ENCODE results near the gene PROC. TPM values are rescaled to one million over a fixed set of nuclear protein-coding genes. Genes with fewer than 3 reads are reported as not detected.

PROC gene
- total RNA-seq, 1 donor from 2014 or later, result not detected

- Mint-ChIP-seq H3K27ac (ENCODE audit: unreplicated experiment) (peak overlapping the region; percentile 50), H3K9me3 (no peaks in the 10 kb centered on the region), H3K27me3 (ENCODE audit: low read depth) (peaks cover 6% of the 10 kb centered on the region), H3K36me3 (ENCODE audit: low read depth) (peaks cover 6% of the 10 kb centered on the region), H3K4me1 (peaks cover 39% of the 10 kb centered on the region), H3K4me3 (peak overlapping the region; percentile 39)
- no peak for TF ChIP-seq CTCF (conservative IDR thresholded peaks at IDR 0.05)
- no peak for DNase-seq (ENCODE audit: low read depth, low spot score)
These were observed 33.7 kb upstream of the PROC start for GRCh38 chr2:127384529-127384928.

DNA sequence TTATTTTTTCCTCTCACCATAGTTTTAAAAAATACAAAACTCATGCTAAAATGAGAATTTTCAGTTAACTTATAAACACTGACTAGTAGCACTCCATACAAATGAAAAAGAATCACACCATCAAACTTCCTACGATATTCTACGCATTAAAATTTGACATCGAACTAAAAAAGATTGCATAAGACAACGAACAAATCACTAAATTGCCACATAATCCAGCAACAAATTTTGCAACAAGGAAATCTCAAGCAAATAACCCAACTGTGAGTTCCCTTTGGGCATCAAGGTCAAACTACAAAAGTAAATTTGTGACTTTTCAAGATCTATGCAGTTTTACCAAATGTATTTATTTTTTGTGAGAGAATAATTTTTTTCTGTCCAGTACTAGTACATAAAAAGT lies 32.0 kb upstream of the PROC start:
- Mint-ChIP-seq H3K4me1 (peaks cover 39% of the 10 kb centered on the region), H3K27me3 (ENCODE audit: low read depth) (peaks cover 6% of the 10 kb centered on the region), H3K9me3 (no peaks in the 10 kb centered on the region), H3K4me3 (peak overlapping the region; percentile 87), H3K36me3 (ENCODE audit: low read depth) (peaks cover 6% of the 10 kb centered on the region), H3K27ac (ENCODE audit: unreplicated experiment) (no peak overlapping the region)
- no peak for DNase-seq (ENCODE audit: low read depth, low spot score)
- no peak for TF ChIP-seq CTCF (conservative IDR thresholded peaks at IDR 0.05)

DNA sequence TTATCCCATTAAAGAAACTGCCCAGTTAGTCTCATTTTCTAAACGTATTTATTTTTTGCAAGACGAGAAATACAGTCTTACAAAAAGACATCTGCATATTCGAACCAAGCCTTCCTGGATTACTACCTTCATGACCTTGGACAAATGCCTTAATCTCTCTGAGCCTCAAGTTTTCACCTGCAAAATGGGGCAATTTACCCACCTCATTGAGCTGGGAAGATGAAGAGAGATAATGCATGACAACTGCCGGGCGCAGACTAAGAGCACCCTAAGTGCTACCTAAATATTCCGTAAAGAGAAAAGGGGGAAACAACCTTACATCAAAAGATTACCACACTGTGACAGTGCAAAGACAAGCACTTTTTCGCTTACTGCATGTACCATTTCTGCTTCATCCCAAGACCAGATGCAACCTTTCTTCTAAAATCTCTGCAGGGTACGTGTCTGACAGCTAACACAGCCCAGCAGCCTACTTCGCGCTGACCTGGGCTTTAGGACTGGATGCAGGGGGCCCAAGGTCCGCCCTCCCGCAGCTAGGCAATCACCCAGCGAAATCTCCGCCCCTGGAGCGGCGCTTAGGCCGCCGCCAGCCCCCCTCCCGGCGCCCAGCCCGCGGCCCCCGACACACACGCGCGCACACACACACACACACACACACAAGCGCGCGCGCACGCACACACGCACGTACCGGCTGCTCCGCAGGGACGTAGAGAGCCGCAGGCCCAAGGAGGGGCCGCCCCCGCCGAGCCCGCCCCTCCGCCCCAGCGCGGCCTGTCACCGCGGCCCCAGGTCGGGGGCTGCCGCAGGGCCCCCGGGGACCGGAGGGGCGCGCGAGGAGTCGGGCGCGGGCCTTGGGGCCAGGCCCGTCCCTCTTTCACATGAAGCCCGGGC lies 31.2 kb upstream of the PROC start:
- Mint-ChIP-seq H3K27me3 (ENCODE audit: low read depth) (peaks cover 6% of the 10 kb centered on the region), H3K4me1 (peaks cover 39% of the 10 kb centered on the region), H3K4me3 (peak overlapping the region; percentile 87), H3K27ac (ENCODE audit: unreplicated experiment) (peak overlapping the region; percentile 79), H3K36me3 (ENCODE audit: low read depth) (peaks cover 6% of the 10 kb centered on the region), H3K9me3 (no peaks in the 10 kb centered on the region)
- DNase-seq (ENCODE audit: low read depth, low spot score), result peak; percentile 65
- no peak for TF ChIP-seq CTCF (conservative IDR thresholded peaks at IDR 0.05)

DNA sequence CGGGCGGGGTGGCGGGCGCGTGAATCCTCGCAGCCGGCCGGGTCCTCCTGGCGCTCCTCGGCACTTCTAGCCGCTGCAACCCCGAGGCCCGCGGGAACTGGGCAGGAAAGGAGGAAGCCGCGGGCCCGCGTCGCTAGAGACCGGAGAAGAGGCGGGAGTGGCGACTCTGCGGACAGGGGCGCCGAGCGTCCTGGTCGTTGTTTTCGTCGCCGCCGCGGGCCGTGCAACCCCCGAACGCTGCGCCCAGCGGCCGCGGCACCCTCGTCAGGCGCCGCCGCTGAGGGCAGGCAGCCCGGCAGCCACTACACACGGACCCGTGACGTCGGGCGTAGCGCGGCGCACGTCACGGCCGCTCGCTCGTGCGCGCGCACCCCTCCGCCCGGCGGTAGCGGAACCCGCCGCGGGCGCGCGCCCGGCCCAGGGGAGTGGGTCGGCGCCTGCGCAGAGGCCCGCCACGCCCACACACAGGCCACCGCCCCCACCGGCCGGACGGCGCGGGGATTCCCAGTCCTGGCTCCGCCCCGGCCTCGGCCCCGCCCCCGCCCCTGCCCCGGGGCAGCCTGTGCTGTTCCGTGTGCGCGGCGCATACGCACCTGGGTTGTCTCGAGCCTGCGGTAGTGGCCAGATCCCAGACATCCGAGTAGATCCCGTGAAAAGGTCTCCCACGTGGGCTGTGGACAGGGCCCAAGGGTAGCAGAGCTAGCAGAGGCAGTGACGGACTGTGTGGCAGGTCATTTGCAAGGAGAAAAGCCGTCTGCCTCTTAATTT lies 30.4 kb upstream of the PROC start, which contains the start of gene MAP3K2:
MAP3K2 (minus strand) TSS at position 321 of the 768 bp plus-strand sequence. CDS start 44,846 bp downstream, outside the sequence.
- Mint-ChIP-seq H3K4me3 (peak within 1 kb of the TSS; percentile 87), H3K27me3 (ENCODE audit: low read depth) (peaks cover 6% of the 10 kb centered on the region), H3K36me3 (ENCODE audit: low read depth) (peaks cover 6% of the 10 kb centered on the region), H3K9me3 (no peaks in the 10 kb centered on the region), H3K27ac (ENCODE audit: unreplicated experiment) (peak within 1 kb of the TSS; percentile 79), H3K4me1 (peaks cover 39% of the 10 kb centered on the region)
- TF ChIP-seq CTCF (conservative IDR thresholded peaks at IDR 0.05), result no peak
- peak; percentile 85 for DNase-seq (ENCODE audit: low read depth, low spot score)

GRCh38 chr2:127388423-127389164 lies 29.6 kb upstream of the PROC start:
- Mint-ChIP-seq H3K9me3 (no peaks in the 10 kb centered on the region), H3K4me3 (peak overlapping the region; percentile 84), H3K27ac (ENCODE audit: unreplicated experiment) (peak overlapping the region; percentile 28), H3K27me3 (ENCODE audit: low read depth) (peaks cover 6% of the 10 kb centered on the region), H3K36me3 (ENCODE audit: low read depth) (peaks cover 4% of the 10 kb centered on the region), H3K4me1 (peaks cover 39% of the 10 kb centered on the region)
- TF ChIP-seq CTCF (conservative IDR thresholded peaks at IDR 0.05), result no peak
- DNase-seq (ENCODE audit: low read depth, low spot score), result no peak
